HCT116 (cell line): ENCODE results near the gene TXNDC17. TPM values are rescaled to one million over a fixed set of nuclear protein-coding genes. Genes with fewer than 3 reads are reported as not detected.

Experiments used
- ATAC-seq: fragments of 200-7000 bp; cut with Tn5 transposase; 2 replicates; pipeline ENCODE4 v1.9.1; 2020; ENCODE audit warnings: mild to moderate bottlenecking, moderate library complexity
- BruUV-seq: library from RNA; stranded (reverse); fragments of 400-500 nt; replicated peaks from 2 replicates; lab custom pipeline; 2021; lab: Mats Ljungman, UMichigan
- CTCF ChIA-PET: fragments of 300-600 bp; sonication (Branson Sonifier 250); formaldehyde crosslinking; loops from one replicate; lab custom pipeline; 2021; ENCODE audit warnings: antibody characterized with exemption; lab: Charles Lee
- POLR2A ChIA-PET: fragments of 300-600, 350-600 bp; sonication (Branson Sonifier 250); formaldehyde crosslinking; loops from one replicate; lab custom pipeline; 2021; ENCODE audit warnings: antibody characterized with exemption; lab: Charles Lee
- RAD21 ChIA-PET, 2 experiments: fragments of 300-600 bp; sonication (Branson Sonifier 250); formaldehyde crosslinking; loops; one replicate each; lab custom pipeline; 2023; ENCODE audit warnings: low total read pairs in 2 of 2; ENCODE audit not compliant: uncharacterized antibody in 2 of 2, unreplicated experiment in 2 of 2, low non-redundant PET in 1 of 2; lab: Charles Lee
- DNase-seq: peaks from one replicate; pipeline ENCODE4 v3.0.0-alpha.2; 2010; ENCODE audit warnings: low read depth, low spot score
- H2AFZ ChIP-seq: fragments of 200-600 bp; shearing (Covaris generic), sonication (generic); 2 replicates; pipeline ENCODE4 v1.6.1; 2017; ENCODE audit warnings: low read depth, mixed run types, mixed read lengths, antibody characterized with exemption, low read length; ENCODE audit not compliant: poor library complexity, severe bottlenecking
- H3K27ac ChIP-seq: 2 replicates; pipeline ENCODE4 v1.5.1; 2012; ENCODE audit warnings: low read depth, low read length
- H3K27me3 ChIP-seq: fragments of 200-600 bp; sonication (generic); 2 replicates; pipeline ENCODE4 v1.6.1; 2016; ENCODE audit warnings: mixed run types, low read length, mixed read lengths; ENCODE audit not compliant: insufficient read depth
- H3K36me3 ChIP-seq, 2 experiments: fragments of 200-500 bp in 1 of 2; fragments of 200-600 bp in 1 of 2; sonication (Bioruptor generic) in 1 of 2; sonication (generic) in 1 of 2; 2 replicates each; pipeline versions ENCODE4 v1.5.1 to v1.6.1; 2014 to 2016; ENCODE audit warnings: low read length in 2 of 2, inconsistent platforms in 1 of 2, mixed read lengths in 1 of 2, mixed run types in 1 of 2; ENCODE audit not compliant: insufficient read depth in 2 of 2, control insufficient read depth in 1 of 2
- H3K4me1 ChIP-seq, 2 experiments: fragments of 200-600 bp in 1 of 2; sonication (generic) in 1 of 2; 2 replicates each; pipeline versions ENCODE4 v1.5.1 to v1.6.1; 2012 to 2017; ENCODE audit warnings: low read length in 2 of 2, inconsistent platforms in 1 of 2, mild to moderate bottlenecking in 1 of 2, mixed read lengths in 1 of 2, mixed run types in 1 of 2, moderate library complexity in 1 of 2; ENCODE audit not compliant: insufficient read depth in 2 of 2, control insufficient read depth in 1 of 2
- H3K4me2 ChIP-seq: fragments of 200-600 bp; sonication (generic); 2 replicates; pipeline ENCODE4 v1.6.1; 2017; ENCODE audit warnings: mixed run types, low read length, mixed read lengths
- H3K4me3 ChIP-seq, 2 experiments: fragments of 200-600 bp in 1 of 2; sonication (generic) in 1 of 2; replicated peaks in 1 of 2; 2 replicates each; pipeline ENCODE4 v1.5.1; 2011 to 2016; ENCODE audit warnings: low read length in 2 of 2, control low read depth in 1 of 2, low read depth in 1 of 2, mild to moderate bottlenecking in 1 of 2, mixed read lengths in 1 of 2, mixed run types in 1 of 2
- H3K79me2 ChIP-seq: fragments of 200-600 bp; sonication (generic); 2 replicates; pipeline ENCODE4 v1.6.1; 2017; ENCODE audit warnings: mild to moderate bottlenecking, mixed run types, low read length, moderate library complexity, mixed read lengths; ENCODE audit not compliant: insufficient read depth
- H3K9ac ChIP-seq: fragments of 200-600 bp; sonication (generic); 2 replicates; pipeline ENCODE4 v1.6.1; 2016; ENCODE audit warnings: low read length, mixed read lengths
- H3K9me2 ChIP-seq: fragments of 200-600 bp; sonication (generic), shearing (Covaris generic); 2 replicates; pipeline ENCODE4 v1.6.1; 2017; ENCODE audit warnings: mixed run types, mild to moderate bottlenecking, moderate library complexity; ENCODE audit not compliant: insufficient read depth
- H3K9me3 ChIP-seq, 2 experiments: fragments of 200-500 bp in 1 of 2; fragments of 200-600 bp in 1 of 2; sonication (Bioruptor generic) in 1 of 2; sonication (generic) in 1 of 2; 2 replicates each; pipeline ENCODE4 v1.6.1; 2014 to 2017; ENCODE audit warnings: low read length in 2 of 2, mixed read lengths in 2 of 2, inconsistent platforms in 1 of 2, low read depth in 1 of 2, mild to moderate bottlenecking in 1 of 2, mixed run types in 1 of 2, moderate library complexity in 1 of 2; ENCODE audit not compliant: control insufficient read depth in 1 of 2, insufficient read depth in 1 of 2
- H4K20me1 ChIP-seq: fragments of 200-600 bp; sonication (generic), shearing (Covaris generic); 2 replicates; pipeline ENCODE4 v1.6.1; 2017; ENCODE audit warnings: mixed run types, mild to moderate bottlenecking, moderate library complexity; ENCODE audit not compliant: insufficient read depth
- CTCF ChIP-seq, 3 experiments: fragments of 200-600 bp in 1 of 3; sonication (generic) in 1 of 3; IDR thresholded peaks in 2 of 3; conservative IDR thresholded peaks in 1 of 3; 2 replicates each; pipeline ENCODE4 v1.5.1; 2012 to 2017; ENCODE audit warnings: low read depth in 2 of 3, low read length in 2 of 3, antibody characterized with exemption in 1 of 3, borderline replicate concordance in 1 of 3, control low read depth in 1 of 3, mild to moderate bottlenecking in 1 of 3, mixed read lengths in 1 of 3, mixed run types in 1 of 3, moderate library complexity in 1 of 3; ENCODE audit not compliant: insufficient read depth in 1 of 3
- EGR1 ChIP-seq: IDR thresholded peaks from 2 replicates; pipeline ENCODE4 v1.6.1; 2012; ENCODE audit warnings: low read depth
- EZH2 ChIP-seq: fragments of 200-600 bp; sonication (generic); IDR thresholded peaks from 2 replicates; pipeline ENCODE4 v1.6.1; 2017; ENCODE audit warnings: antibody characterized with exemption, mixed run types
- JUND ChIP-seq: IDR thresholded peaks from 2 replicates; pipeline ENCODE4 v1.6.1; 2012
- MAX ChIP-seq: IDR thresholded peaks from 2 replicates; pipeline ENCODE4 v1.6.1; 2012
- SP1 ChIP-seq: IDR thresholded peaks from 2 replicates; pipeline ENCODE4 v1.6.1; 2012; ENCODE audit warnings: low read depth
- YY1 ChIP-seq: IDR thresholded peaks from 2 replicates; pipeline ENCODE4 v1.6.1; 2011; ENCODE audit warnings: low read length, low read depth, moderate library complexity, mild to moderate bottlenecking; ENCODE audit not compliant: insufficient replicate concordance; ENCODE audit errors: extremely low read depth
- intact Hi-C: fragments of 100-400 bp; cut with micrococcal nuclease; formaldehyde crosslinking; loops from 2 replicates; pipeline ENCODE4 v1.10.0; 2022
- total RNA-seq: library from RNA; stranded (reverse); gene quantifications from one replicate; pipeline ENCODE4 v1.2.1, GENCODE V29; 2021; ENCODE audit not compliant: unreplicated experiment
- TF ChIP-seq, protein P1 (sequence below): IDR thresholded peaks from 2 replicates; pipeline ENCODE4 v1.6.1; 2011; ENCODE audit warnings: mild to moderate bottlenecking, low read length, moderate library complexity; ENCODE audit not compliant: insufficient replicate concordance; ENCODE audit errors: extremely low read depth

The TXNDC17 gene
- total RNA-seq, 1 experiment from 2014 or later, result 121 TPM

DNA sequence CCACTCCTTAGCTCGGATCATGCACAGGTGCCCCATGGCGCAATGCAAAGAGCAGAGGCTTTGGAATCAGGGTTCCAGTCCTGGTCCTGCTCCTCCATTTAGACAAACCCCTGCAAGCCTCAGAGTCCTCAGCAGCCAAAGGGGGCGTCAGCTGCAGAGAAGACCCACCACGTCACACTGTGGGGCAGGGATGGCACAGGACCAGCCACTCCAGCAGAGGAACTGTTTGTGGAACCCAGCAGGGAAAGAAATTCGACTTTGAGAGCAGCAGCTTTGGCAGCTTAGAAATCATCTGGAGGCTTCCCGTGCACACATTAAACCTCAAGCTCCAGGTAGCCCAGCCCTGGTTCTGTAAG is 35.9 kb downstream of the TXNDC17 start:
- CTCF ChIA-PET, result interaction anchor here (1.2 kb wide), 1 partner anchor 25 kb away, joined by 5 read pairs; no protein-coding TSS in a partner anchor
- Histone ChIP-seq H3K79me2 (no peaks in the 10 kb centered on the region), H3K4me1 (no peaks in the 10 kb centered on the region), H3K4me3 (no peak overlapping the region), H3K9me2 (no peaks in the 10 kb centered on the region), H3K9ac (no peak overlapping the region), H3K27ac (no peak overlapping the region), H4K20me1 (no peaks in the 10 kb centered on the region), H3K27me3 (no peaks in the 10 kb centered on the region), H3K36me3 (no peaks in the 10 kb centered on the region), H2AFZ (no peak overlapping the region), H3K9me3 (no peaks in the 10 kb centered on the region), H3K4me2 (no peak overlapping the region)
- no peak for DNase-seq
- ATAC-seq, result no peak
- BruUV-seq, result no TSS peak
- no peak for TF ChIP-seq MAX
- no peak for TF ChIP-seq EZH2
- no peak for TF ChIP-seq SP1
- TF ChIP-seq EGR1, result no peak
- TF ChIP-seq, protein P1, sequence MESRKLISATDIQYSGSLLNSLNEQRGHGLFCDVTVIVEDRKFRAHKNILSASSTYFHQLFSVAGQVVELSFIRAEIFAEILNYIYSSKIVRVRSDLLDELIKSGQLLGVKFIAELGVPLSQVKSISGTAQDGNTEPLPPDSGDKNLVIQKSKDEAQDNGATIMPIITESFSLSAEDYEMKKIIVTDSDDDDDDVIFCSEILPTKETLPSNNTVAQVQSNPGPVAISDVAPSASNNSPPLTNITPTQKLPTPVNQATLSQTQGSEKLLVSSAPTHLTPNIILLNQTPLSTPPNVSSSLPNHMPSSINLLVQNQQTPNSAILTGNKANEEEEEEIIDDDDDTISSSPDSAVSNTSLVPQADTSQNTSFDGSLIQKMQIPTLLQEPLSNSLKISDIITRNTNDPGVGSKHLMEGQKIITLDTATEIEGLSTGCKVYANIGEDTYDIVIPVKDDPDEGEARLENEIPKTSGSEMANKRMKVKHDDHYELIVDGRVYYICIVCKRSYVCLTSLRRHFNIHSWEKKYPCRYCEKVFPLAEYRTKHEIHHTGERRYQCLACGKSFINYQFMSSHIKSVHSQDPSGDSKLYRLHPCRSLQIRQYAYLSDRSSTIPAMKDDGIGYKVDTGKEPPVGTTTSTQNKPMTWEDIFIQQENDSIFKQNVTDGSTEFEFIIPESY, result no peak
- no peak for TF ChIP-seq YY1
- TF ChIP-seq JUND, result no peak
- no peak for TF ChIP-seq CTCF (IDR thresholded peaks at IDR 0.05 in 2 of 3, conservative IDR thresholded peaks at IDR 0.05 in 1 of 3; ENCODE audit: borderline replicate concordance in 1 of 3, insufficient read depth in 1 of 3, low read depth in 2 of 3, low read length in 2 of 3)
- RAD21 ChIA-PET, result no interaction called here
- intact Hi-C loops, result no loop called here
- POLR2A ChIA-PET, result no interaction called here
